Stimulated activated CD4-positive, alpha-beta T cell treated with anti-CD3 and anti-CD28 coated beads, TNF-alpha, amount 100 ng/mL, for 1 hour (primary cell): ENCODE measurements around the gene SYNDIG1L.
A peak's percentile ranks its signal among the peaks of the same experiment; 100 is the strongest.
"Not testable (repeated sequence)": the region's sequence is repeated elsewhere in the genome, so short reads cannot be mapped to it uniquely, and the experiment has no call there.

Source experiments
- DNase-seq, 3 donors: peaks; one replicate each; pipeline ENCODE4 v3.0.0-alpha.2; 2020; ENCODE audit warnings: low read depth in 3 of 3, low spot score in 1 of 3

Gene SYNDIG1L

DNA sequence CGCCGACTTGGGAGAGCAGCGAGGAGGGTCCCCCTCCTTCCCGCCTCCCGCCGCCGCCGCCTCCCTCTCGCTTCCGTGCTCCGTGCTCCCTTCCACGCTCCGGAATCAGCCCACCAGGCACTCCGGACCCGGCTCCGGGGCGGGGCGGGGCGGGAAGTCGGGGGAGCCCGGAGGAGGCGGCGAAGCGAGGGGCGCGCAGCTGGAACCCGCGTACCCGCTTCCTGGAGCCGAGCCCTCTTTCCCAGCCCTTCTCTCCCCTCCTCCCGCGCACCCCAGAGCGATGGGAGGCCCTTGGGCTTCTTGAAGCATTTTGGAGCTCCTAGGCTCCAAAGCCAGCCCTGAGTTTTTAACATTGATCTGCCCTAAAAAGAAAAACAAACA is at the start of gene SYNDIG1L:
Gene SYNDIG1L, minus strand, starts transcription at position 9 of the 381 bp plus-strand sequence. CDS start 16,466 bp downstream, outside the sequence.
- DNase-seq = no peak

DNA sequence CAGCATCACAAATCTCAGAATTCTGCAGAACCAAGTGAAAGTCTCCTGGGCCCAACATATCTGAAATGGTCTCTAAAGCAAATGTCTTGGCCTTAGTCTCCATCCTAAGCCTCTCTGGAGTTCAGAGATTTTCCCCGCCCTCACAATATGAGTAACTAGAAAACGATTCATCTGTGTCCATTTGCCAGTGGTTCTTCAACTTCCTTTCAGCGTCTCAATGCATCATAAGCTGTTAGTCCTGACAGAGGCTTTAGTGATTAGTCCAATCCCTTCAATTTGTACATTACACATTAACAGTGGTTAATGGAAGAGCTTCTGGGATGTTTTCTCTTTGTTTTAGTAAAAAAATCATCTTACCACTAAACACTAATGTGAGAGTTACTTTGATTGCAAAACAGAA is 49.7 kb upstream of the SYNDIG1L start:
- no peak for DNase-seq

- DNase-seq = no peak
Observed at GRCh38 chr14:74474376-74474775, 48.4 kb upstream of the SYNDIG1L start.

DNA sequence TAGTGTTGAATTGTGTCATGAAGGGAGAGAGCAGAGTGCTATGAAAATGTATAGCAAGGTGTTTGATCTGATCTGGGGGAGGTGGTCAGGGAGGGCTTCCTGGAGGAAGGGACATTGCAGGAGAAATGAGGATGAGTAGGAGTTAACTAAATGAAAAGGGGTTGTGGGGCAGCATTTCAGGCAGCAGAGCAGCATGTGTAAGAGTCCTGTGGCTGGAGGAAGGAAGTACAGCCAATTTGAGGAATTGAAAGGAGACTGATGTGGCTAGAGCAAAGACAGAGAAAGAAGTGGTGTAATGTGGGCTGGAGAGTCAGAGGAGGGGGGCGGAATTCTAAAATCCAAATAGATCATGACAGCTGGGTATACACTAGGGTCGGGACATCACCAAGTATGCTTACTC is 46.6 kb upstream of the SYNDIG1L start:
- no peak for DNase-seq

GRCh38 chr14:74469548-74470518 is 43.8 kb upstream of the SYNDIG1L start:
- no peak for DNase-seq

GRCh38 chr14:74468513-74468912 is 42.5 kb upstream of the SYNDIG1L start:
- DNase-seq = no peak

DNA sequence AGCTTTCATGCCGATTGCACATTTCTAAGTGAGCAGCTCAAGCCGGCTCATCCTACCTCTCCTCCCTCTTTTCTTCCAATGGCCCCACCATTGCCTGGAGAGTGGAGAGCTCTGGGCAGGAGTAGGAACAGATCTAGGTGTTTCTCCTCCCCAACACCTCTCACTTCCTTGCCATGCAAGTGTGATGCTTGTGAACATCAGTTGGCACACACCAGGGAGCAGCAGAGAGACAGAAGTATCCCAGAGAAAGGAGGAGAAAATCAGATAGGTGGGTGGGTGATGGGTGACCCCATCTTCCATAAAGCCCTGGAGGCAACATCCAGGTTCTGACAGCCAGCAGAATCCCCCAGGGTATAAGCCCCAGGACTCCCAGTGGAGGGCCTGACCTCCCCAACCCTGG is 39.3 kb upstream of the SYNDIG1L start:
- no peak for DNase-seq

DNA sequence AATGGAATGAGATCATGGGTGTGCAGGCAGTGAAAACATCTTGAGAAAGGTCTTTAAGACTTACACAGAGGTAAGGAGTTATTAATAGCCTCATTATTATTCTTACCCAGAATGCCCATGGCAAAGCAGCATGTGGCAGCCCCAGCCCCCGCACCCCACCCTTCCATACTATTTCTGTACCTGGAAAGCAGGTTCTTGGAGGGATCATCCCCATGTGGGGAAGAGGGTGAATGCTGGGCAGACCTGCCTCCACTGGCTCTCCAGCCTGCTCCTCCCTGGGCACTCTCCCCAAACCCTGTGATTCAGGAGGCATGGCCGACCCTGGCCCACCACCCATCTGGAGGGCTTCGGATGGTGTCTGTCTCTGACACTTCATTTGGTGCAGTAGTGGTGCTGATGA is 38.8 kb upstream of the SYNDIG1L start:
- no peak for DNase-seq

DNA sequence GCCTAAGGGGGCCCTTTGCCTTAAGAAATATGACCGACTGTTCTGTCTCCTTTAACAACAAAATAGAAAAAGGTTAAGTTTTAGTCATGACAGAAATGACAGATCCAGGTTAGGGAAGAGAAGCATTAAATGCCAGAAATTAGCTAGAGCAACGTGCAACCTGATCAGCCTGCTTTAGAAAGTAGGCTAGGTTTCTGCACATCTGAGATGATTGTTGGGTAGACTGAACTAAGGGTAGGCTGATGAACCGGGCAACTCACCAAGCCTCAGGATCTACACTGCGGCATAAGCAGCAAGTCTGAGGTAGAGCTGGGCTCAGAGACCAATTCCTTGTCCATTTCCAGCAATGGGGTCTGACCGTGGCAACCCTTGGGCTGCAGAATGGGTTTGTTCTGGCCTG is 37.7 kb upstream of the SYNDIG1L start:
- no peak for DNase-seq

DNA sequence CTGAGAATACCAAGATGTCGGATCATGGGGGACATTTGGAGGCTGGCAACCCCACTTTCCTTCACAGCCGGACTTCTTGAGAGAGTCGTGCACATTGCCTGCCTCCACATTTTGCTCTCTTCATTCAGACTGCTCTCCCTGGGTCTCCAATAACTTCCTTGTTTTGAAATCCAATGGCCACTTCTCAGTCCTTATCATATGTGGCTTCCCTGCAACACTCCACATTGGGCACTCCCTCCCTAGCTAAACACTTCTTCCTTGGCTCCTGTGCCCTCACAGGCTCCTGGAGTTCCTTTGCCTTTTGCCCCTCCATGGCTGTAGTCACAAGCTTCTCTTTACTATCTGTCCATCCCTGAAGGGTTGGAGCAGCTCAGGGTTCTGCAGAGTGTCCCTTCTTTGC is 37.0 kb upstream of the SYNDIG1L start:
- no peak for DNase-seq

- DNase-seq = no peak
Observed at GRCh38 chr14:74459976-74460375, 34.0 kb upstream of the SYNDIG1L start.

DNA sequence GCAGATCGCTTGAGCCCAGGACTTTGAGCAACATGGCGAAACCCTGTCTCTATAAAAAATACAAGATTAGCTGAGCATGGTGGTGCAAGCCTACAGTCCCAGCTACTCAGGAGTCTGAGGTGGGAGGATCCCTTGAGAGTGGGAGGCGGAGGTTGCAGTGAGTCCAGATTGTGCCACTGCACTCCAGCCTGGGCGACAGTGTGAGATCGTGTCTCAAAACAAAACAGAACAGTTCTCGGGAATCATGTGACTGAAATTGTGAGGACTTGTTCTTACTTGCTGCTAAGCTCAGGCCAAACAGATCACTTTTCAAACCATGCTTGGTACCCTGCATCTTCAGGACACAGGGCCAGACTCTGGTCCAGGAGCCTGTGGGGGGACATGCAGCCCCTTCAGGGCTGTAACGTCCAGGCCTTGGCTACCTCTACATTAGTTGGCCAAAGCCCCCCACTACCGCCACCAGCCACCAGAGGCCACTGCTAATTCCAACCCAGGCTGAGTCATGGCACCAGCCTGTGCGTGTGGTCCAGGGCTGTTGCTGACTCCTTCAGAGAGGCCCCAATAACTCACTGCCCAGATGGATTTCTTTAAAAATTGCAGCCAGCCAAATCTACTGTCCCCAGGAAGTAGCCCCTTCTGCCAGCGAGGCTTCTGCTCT is 33.4 kb upstream of the SYNDIG1L start:
- peak in 1 of 3 donors; percentile 10 for DNase-seq

DNA sequence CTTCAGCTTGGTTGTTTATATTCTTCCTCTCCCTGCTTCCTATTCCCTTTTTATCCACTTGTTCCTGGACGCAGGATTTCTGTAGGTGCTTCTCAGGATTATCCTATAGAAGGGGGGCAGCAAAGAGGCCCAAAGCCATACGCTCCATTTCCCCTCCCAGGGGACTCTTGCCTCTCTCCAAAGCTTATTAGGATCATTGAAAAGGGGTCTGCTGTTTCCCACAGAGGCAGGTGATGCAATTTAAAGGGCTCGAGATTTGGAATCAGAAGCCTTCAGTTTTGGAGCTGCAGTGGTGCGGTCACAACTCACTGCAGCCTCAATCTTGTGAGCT is 31.5 kb upstream of the SYNDIG1L start:
- DNase-seq = no peak

DNA sequence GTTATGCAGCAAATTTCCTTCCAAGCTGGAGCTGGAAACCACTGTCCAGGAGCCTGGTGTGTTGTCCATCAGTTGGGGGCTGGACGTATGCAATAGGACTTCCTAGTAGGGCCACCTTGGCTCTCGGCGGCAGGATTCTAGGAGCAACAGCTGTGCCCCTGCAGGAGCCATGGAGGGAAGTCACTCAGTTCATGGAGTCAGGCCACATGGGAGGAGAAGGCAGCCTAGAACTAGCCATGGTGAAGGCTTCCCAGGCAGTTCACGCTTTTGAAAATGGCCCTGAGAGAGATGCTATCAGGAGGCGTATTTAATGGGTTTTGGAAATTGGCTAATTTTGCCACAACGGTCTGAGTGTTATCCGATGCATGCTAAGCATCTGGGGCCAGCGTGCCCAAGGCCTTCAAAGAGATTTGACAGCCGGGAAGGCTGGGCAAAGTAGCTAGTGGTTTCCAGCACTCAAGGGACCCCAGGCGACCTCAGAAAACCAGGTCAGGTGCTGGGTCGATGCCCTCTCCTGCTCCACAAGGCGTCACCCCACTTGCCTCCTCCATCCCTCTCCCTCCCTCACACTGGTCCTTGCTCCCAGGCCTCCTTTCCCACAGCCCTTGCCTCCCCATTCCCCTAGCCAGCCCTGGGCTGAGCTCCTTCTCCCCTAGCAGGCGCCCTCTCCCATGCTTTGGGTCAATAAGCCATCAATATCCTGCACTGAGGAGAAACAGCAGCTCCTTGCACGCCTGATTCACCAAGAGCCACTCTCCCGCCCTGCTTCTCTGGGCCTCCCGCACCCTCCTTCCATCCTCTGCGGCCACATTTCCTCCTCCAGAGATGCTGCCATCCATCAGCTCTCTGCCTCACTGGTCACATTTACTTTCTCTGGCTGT is 30.9 kb upstream of the SYNDIG1L start:
- DNase-seq = no peak

GRCh38 chr14:74454397-74454796 is 28.4 kb upstream of the SYNDIG1L start:
- not testable (repeated sequence) for DNase-seq

DNA sequence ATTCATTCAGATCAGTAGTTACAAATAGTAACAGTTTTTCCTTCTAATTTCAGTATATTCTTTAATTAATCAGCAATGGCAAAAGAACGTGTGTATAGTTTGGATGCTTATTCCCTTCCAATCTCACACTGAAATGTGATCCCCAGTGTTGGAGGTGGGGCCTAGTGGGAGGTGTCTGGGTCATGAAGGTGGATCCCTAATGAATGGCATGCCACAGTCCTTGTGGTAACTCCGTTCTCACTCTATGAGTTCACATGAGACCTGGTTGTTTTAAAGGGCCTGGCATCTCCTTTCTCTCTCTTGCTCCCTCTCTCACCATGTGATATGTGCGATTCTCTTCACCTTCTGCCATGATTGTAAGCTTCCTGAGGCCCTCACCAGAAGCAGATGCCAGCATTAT is 18.9 kb upstream of the SYNDIG1L start:
- no peak for DNase-seq

- no peak for DNase-seq
Observed at GRCh38 chr14:74442757-74443156, 16.7 kb upstream of the SYNDIG1L start.

DNA sequence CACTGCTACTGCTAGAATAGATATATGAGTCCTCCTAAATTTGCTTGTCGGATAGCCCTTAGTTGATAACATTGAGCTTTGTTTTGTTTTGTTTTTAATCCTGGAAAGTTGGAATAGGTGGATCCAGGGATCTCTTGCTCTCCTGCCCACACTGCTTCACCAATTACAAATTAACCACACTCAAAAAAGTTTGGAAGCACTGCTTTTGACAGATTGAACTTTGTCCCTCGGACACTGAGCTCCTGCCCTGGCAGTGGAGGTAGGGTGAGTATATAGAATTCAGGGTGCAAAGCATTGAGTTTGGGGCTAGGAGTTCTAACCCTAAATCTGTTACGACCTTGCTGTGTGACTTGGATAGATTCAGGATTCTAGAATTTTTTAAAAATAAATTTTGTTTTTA is 15.1 kb upstream of the SYNDIG1L start:
- DNase-seq = no peak

DNA sequence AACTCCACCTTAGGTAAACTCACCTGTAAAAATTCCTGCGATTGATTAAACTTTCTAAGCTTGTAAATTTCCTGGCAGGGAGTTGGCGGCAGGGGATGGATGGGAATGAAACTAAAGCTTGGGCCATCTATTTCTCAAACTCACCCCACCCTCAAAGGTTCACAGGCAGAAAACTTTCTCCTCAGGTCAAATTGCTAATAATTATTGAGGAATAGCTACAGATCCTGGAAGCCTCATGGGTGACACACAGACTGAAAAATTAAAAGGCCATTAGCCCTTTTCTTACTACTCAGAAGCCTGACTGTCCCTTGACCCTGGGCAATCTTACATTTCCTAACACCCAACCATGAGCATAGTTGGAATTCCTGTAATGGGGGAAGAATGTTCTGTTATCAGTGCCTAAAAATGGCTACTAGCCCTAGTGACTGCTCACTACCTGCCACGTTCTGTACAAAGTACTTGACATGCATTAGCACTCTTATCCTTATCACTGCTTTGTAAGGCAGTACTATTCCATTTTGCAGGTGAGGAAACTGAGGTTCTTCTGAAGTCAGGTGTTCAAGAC is 12.4 kb upstream of the SYNDIG1L start:
- DNase-seq = no peak

DNA sequence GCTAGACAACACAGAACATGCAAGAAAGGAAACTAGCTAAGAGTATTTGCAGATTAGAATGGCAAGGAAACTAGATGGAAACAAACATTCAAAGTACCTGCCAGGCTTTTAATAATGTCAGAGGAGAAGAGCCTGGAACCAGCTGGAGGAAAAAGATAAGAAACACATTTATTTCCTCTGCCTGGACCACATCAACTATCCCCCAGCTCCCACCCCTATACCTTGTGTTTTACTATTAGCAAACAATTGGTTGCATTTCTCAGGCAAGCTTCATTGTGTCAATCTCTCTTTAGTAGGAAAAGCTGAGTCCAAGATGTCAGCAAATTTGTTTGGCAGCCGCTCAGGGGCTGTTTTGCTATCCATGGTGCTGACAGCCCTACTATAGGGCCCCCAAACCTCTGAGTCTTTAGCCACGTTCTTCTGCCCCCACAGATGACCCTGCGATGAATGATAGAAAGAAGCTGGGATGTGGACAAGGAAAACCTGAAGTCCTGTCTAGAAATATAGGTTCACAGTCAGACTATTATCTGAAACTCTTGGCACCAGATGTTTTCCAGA is 11.6 kb upstream of the SYNDIG1L start:
- DNase-seq = no peak

- DNase-seq = no peak
Observed at GRCh38 chr14:74434294-74434693, 8.3 kb upstream of the SYNDIG1L start.
